Measurements from ENCODE around the gene INPP5A. TPM values are rescaled to one million over a fixed set of nuclear protein-coding genes. Genes with fewer than 3 reads are reported as not detected.

Gene INPP5A
- total and polyA plus RNA-seq, 2 donors (not counting 1 experiment from before 2014, with no cell fraction given), result 9.3 to 87.8 TPM

DNA sequence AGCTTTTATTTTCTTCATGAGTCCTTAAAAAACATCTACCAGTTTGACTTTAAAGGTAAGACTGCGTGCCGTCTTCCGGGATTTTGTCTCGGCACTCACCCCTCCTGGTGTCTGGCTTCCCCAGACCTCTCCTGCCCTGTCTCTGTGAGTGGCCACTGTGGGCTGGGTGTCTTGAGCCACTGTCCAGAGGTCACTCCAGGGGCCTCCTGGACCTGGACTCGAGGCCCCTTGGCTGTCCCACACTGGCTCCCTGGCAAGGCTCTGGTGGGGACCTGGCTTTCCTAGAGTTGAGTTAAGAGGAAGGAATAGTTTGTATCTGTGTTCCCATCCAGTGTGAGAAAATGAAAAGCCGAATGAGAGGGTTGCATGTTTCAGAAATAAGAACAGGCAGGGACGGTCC is 152.8 kb downstream of the INPP5A start:
- no peak for TF ChIP-seq EZH2 (IDR thresholded peaks at IDR 0.05; ENCODE audit: borderline replicate concordance, insufficient read depth, low read depth, low read length, poor library complexity, severe bottlenecking)
- TF ChIP-seq, protein P1, sequence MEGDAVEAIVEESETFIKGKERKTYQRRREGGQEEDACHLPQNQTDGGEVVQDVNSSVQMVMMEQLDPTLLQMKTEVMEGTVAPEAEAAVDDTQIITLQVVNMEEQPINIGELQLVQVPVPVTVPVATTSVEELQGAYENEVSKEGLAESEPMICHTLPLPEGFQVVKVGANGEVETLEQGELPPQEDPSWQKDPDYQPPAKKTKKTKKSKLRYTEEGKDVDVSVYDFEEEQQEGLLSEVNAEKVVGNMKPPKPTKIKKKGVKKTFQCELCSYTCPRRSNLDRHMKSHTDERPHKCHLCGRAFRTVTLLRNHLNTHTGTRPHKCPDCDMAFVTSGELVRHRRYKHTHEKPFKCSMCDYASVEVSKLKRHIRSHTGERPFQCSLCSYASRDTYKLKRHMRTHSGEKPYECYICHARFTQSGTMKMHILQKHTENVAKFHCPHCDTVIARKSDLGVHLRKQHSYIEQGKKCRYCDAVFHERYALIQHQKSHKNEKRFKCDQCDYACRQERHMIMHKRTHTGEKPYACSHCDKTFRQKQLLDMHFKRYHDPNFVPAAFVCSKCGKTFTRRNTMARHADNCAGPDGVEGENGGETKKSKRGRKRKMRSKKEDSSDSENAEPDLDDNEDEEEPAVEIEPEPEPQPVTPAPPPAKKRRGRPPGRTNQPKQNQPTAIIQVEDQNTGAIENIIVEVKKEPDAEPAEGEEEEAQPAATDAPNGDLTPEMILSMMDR (IDR thresholded peaks at IDR 0.05), result no peak
- ChIA-PET CTCF (no interaction called here), POLR2A (no interaction called here)
- Histone ChIP-seq H2AFZ (ENCODE audit: insufficient read depth, low read depth, low read length, poor library complexity, severe bottlenecking) (no peak overlapping the region), H3K27ac (ENCODE audit: low read length in 2 of 2) (no peak overlapping the region), H3K4me1 (ENCODE audit: control insufficient read depth in 2 of 2, insufficient read depth in 2 of 2, low read length in 2 of 2) (peaks cover under 1 to 1% of the 10 kb centered on the region in 2 donors), H3K27me3 (replicated peaks in 1 of 4; ENCODE audit: control extremely low read depth in 1 of 4, control insufficient read depth in 3 of 4, insufficient read depth in 4 of 4, low read length in 3 of 4) (no peaks in the 10 kb centered on the region), H3K4me3 (ENCODE audit: control extremely low read depth in 1 of 5, extremely low read depth in 1 of 5, insufficient read depth in 1 of 5, low read depth in 2 of 5, low read length in 4 of 5) (no peak overlapping the region), H3K36me3 (replicated peaks in 1 of 2; ENCODE audit: control extremely low read depth in 1 of 2, control insufficient read depth in 1 of 2, extremely low read depth in 1 of 2, insufficient read depth in 2 of 2, low read length in 1 of 2) (peaks cover 0 to 16% of the 10 kb centered on the region in 2 experiments), H3K79me2 (ENCODE audit: control insufficient read depth, insufficient read depth, low read length) (peaks cover 14% of the 10 kb centered on the region), H3K9ac (ENCODE audit: low read length) (no peak overlapping the region), H3K9me3 (ENCODE audit: control extremely low read depth in 1 of 3, control insufficient read depth in 2 of 3, insufficient read depth in 1 of 3, low read length in 2 of 3) (peaks cover 0 to 22% (median 3%) of the 10 kb centered on the region in 3 donors), H4K20me1 (ENCODE audit: control insufficient read depth, insufficient read depth, low read length, poor library complexity, severe bottlenecking) (peaks cover 29% of the 10 kb centered on the region), H3K4me2 (replicated peaks; ENCODE audit: low read depth, low read length, poor library complexity, severe bottlenecking) (no peak overlapping the region)
- Mint-ChIP-seq H3K27me3 (no peaks in the 10 kb centered on the region), H3K4me1 (peaks cover 2% of the 10 kb centered on the region), H3K27ac (no peak overlapping the region), H3K9me3 (ENCODE audit: insufficient read depth) (peaks cover 15% of the 10 kb centered on the region), H3K4me3 (no peak overlapping the region)
- intact Hi-C loops (cut with micrococcal nuclease), result no loop called here
- ATAC-seq (ENCODE audit: low read depth) (no peak), DNase-seq (no peak)
- WGBS (ENCODE audit: insufficient coverage), result 99% methylated on average over 7 of the region's 7 CpGs

DNA sequence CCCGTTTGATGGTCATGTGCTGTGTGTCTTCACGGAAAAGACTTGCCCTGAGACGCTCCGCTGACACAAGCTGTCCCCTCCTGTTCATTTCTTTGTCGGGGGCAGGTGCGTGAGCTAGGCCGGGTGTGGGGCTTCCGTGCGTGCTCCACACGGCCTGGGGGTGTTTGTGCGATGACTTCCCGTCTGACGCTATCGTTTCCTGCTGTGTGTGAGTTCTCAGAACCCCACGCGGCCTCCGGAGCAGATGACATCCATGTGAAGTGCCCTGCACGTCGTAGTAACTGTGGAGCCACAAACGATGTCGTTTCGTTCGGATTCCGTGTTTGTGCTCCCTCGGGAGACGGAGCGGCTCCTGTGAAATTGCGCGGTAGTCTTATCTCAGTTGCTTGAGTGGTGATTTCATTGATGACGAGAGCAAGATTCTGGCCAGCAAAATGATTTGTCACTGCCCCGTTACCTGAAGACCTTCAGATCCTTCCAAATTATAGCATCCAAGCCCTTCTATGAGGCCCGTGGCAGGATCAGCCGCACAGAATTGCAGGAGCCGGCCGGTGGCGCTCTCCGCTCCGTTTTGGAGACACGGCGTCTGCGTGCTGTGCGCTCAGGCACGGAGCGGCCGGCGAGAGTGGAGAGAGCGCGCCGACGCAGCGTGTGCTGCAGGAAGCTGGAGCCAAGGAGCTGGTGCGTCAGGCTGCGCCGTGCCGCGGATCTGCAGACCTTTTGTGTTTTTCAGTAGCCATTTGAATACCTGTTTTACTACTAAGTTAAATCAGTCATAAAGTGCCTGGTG is 153.4 kb downstream of the INPP5A start:
- WGBS (ENCODE audit: insufficient coverage), result 99% methylated on average over 46 of the region's 56 CpGs
- no peak overlapping the region for H3K9ac ChIP-seq (ENCODE audit: low read length)
- H3K4me3 ChIP-seq (ENCODE audit: control extremely low read depth in 1 of 5, extremely low read depth in 1 of 5, insufficient read depth in 1 of 5, low read depth in 2 of 5, low read length in 4 of 5), result no peak overlapping the region
- H3K9me3 Mint-ChIP-seq (ENCODE audit: insufficient read depth), result peaks cover 15% of the 10 kb centered on the region
- H3K4me1 Mint-ChIP-seq, result peaks cover 2% of the 10 kb centered on the region
- peaks cover 23% of the 10 kb centered on the region for H4K20me1 ChIP-seq (ENCODE audit: control insufficient read depth, insufficient read depth, low read length, poor library complexity, severe bottlenecking)
- no peak overlapping the region for H3K4me2 ChIP-seq (replicated peaks; ENCODE audit: low read depth, low read length, poor library complexity, severe bottlenecking)
- H3K27me3 Mint-ChIP-seq, result no peaks in the 10 kb centered on the region
- no peaks in the 10 kb centered on the region for H3K27me3 ChIP-seq (replicated peaks in 1 of 4; ENCODE audit: control extremely low read depth in 1 of 4, control insufficient read depth in 3 of 4, insufficient read depth in 4 of 4, low read length in 3 of 4)
- peaks cover 14% of the 10 kb centered on the region for H3K79me2 ChIP-seq (ENCODE audit: control insufficient read depth, insufficient read depth, low read length)
- DNase-seq, result no peak
- H3K4me1 ChIP-seq (ENCODE audit: control insufficient read depth in 2 of 2, insufficient read depth in 2 of 2, low read length in 2 of 2), result no peaks in the 10 kb centered on the region
- H3K27ac Mint-ChIP-seq, result no peak overlapping the region
- CTCF ChIA-PET, result no interaction called here
- no peak overlapping the region for H3K4me3 Mint-ChIP-seq
- H3K9me3 ChIP-seq (ENCODE audit: control extremely low read depth in 1 of 3, control insufficient read depth in 2 of 3, insufficient read depth in 1 of 3, low read length in 2 of 3), result peaks cover 0 to 22% (median 3%) of the 10 kb centered on the region in 3 donors
- TF ChIP-seq, protein P1 (IDR thresholded peaks at IDR 0.05), result no peak
- ATAC-seq (ENCODE audit: low read depth), result no peak
- intact Hi-C loops (cut with micrococcal nuclease), result no loop called here
- no peak overlapping the region for H2AFZ ChIP-seq (ENCODE audit: insufficient read depth, low read depth, low read length, poor library complexity, severe bottlenecking)
- peaks cover 0 to 16% of the 10 kb centered on the region in 2 experiments for H3K36me3 ChIP-seq (replicated peaks in 1 of 2; ENCODE audit: control extremely low read depth in 1 of 2, control insufficient read depth in 1 of 2, extremely low read depth in 1 of 2, insufficient read depth in 2 of 2, low read length in 1 of 2)
- POLR2A ChIA-PET, result no interaction called here
- no peak overlapping the region for H3K27ac ChIP-seq (ENCODE audit: low read length in 2 of 2)
